GM10847 (cell line): ENCODE data around the gene GMPR2.
A peak's percentile ranks its signal among the peaks of the same experiment; 100 is the strongest.

Source experiments
- POLR2A ChIP-seq: IDR thresholded peaks from 2 replicates; pipeline ENCODE4 v1.6.1; 2011; ENCODE audit not compliant: insufficient read length; ENCODE audit errors: extremely low read depth

GMPR2 gene

DNA sequence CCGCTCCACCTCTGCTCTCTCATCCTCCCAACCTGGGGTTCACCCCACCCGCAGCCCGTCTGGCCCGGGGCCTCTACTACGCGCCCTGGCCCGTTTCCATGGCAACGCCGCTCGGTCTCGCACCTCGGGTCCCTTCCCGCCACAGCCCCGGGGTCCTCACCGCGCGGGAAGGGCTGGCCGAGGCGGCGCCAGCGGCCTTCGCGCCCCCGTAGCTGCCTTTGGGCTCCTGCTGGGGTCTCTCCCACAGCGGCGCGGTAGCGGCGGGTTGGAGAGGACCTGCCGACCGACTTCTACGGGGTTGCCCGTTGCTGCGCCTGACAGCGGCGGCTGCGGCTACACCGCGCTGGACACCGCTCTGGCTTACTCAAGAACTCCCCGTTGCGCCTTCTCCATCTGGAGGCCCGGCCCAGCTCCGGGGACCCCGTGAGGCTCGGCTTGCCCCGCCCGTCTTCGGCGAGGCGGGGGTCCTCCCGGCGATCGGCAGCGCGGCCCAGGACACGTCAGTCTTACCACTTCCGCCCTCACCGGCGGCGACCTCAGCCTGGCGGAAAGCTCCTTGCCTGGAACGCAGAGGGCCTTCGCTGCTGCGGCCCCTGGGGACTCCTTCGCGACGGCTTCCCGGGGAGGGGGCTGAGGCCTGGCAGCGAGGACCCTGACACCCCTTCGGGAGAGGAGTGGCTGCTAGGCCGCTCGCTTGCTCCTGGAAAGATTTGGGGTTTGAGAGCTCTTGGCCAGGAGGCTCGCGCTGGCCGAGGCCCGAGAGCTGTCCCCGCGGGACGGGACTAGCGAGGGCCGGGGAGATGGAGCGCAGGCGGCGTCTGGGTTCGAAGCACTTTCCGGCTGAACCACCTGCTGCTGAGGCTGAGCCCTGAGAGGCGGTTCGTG lies 37.3 kb upstream of the GMPR2 start, which contains the start of gene TM9SF1:
TSS of gene TM9SF1 (minus strand) at position 256 of the 885 bp plus-strand sequence. CDS start 422 bp downstream, outside the sequence.
- TF ChIP-seq POLR2A = peak; percentile 56

DNA sequence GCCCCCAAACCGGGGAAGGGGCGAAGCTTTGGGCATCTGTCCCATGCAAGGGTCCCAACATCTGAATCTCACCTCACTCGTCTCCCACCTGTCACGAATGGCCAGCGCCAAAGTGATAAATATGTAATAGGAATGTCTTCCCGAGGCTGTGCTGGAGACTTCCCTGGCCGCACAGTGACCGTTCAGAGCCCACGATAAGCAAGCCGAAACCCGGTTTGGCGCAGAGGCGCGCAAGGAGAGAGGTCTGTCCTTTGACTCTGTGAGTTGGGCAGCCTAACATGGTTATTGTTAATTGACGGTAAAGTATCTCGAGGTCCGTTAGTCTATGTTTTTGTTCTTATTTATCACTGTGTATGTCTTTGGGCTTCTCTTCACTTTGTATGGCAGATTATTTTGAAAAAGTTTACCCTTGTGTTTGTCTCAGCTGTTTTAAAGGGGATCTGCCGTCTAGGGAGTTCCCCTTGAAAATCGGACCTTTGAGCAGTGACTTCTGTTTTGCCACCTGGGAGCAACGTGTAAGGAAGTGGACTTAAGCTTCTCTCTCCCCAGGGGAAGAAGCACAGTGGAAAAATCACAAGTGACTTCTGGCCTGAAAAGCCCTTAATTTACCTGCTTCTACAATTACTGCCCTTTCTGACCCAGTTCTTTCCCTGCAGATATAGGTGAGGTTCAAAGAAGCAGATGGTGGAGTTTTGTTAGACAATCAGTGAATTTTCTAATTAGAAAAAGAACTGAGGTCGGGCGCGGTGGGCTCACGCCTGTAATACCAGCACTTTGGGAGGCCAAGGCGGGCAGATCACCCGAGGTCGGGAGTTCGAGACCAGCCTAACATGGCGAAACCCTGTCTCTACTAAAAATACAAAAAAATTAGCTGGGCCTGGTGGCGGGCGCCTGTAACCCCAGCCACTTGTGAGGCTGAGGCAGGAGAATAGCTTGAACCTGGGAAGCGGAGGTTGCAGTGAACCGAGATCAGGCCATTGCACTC lies 36.4 kb upstream of the GMPR2 start:
- no peak for TF ChIP-seq POLR2A

DNA sequence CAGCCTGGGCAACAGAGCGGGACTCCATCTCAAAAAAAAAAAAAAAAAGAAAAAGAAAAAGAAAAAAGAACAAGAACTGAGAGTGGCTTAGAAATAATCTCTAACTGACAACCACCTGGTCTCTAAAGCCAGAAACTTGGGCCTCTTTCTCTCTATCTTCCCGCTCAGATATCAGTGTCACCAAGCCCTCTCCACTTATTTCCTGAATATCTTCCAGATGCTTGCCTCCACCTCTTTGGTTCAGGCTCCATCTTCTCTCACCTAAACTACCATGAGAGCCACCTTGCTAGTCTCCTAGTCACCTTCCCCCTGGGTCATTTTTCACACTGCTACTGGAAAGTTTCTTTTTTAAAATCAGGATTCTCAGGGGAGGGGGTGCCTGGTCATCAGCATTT lies 35.7 kb upstream of the GMPR2 start:
- no peak for TF ChIP-seq POLR2A

DNA sequence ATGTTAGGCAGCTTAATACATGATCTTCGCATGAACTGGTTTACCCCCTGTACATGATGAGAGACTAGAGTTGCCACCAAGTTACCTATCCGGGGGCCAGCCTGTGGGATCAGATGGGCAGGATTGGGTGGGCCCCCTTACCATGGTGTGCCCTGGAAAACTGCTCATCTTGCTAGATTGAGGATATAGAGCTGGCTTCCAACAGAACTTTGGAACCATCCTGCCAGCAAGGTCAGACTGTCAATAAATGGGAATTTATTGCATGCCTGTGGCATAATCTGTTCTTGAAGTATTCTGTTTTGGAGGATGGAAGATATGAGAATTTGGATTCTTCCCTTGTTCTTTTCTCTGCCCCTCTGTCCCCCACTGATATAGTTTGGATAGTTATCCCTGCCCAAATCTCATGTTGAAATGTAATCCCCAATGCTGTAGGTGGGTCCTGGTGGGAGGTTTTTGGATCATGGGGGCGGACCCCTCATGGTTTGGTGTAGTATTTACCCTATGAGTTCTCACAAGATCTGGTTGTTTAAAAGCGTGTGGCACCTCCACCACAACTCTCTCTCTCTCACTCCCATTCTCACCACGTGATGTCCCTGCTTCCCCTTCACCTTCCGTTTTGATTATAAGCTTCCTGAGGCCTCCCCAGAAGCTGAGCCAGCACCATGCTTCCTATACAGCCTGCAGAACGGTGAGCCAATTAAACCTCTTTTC lies 33.8 kb upstream of the GMPR2 start:
- TF ChIP-seq POLR2A = no peak

DNA sequence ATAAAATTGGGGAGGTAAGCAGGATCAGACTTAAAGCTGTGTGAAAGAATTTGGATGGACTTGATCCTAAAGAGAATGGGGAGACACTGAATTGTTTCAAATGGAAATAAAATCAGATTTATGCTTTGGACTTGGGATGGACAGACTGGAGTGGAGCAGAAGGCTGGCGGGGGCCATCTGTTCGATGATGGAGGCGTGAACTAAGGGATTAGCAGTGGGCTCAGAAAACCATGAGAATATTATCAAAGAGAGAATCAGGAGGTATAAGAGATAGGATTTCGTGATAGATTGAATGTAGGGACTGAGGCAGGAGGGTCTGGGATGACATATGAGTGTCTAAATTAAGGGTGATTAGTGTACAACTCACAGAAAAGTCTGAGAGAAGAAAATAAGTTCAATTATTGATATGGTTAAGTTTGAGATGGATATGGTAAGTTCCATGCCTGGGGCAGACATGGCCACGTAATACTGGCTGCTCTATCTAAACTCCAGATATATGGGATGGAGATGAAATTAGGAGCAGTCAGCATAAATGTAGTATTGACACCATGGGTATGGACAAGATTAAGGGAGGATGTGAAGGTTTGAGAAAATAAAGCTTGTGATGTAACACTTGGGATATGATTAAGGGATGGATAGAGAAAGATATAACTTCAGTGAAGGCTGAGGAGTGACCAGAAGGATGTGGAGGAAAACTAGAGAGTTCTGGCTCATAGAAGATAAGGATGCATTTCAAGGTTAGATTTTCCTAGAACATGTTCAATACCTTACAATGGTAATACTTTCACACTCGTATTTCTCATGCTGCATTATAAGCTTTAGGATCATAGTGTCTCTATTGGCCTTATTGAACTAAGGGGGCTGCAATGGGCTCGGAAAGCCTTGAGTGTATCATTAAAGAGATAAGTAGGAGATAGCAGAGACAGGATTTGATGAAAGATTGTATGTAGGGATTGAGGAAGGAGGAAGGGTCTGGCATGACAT lies 28.3 kb upstream of the GMPR2 start:
- no peak for TF ChIP-seq POLR2A

DNA sequence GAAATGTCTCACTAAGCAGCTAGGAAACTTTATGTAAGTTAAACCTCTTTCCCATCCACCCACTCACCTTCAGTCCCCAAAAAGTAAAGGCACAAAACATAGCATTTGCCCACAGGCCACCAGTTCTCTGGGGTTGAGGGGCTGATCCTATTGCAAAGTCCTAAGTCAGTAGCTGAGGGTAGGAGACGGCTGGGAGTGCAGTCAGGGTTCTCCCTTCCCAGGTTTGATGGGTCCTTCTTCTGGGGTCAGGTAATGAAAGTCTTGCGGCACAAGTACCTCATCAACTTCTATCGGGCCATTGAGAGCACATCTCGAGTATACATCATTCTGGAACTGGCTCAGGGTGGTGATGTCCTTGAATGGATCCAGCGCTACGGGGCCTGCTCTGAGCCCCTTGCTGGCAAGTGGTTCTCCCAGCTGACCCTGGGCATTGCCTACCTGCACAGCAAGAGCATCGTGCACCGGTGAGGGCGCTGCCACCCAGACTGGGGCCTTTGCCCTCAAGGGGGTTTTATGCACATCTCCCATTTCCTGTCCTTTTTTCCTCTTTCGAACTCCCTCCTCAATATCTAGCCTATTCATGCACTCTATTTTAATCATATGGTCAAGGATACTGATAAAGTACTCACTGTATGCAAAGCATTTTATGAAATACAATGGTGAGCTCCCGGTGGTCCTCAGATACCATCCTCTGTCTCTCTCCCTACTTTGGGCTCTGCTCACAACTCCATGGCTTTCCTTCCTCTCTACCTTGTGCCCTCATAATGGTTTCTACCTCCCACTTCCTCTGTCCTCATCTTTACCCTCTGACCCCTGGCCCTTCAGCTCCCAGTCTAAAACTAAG lies 26.2 kb upstream of the GMPR2 start:
- no peak for TF ChIP-seq POLR2A

DNA sequence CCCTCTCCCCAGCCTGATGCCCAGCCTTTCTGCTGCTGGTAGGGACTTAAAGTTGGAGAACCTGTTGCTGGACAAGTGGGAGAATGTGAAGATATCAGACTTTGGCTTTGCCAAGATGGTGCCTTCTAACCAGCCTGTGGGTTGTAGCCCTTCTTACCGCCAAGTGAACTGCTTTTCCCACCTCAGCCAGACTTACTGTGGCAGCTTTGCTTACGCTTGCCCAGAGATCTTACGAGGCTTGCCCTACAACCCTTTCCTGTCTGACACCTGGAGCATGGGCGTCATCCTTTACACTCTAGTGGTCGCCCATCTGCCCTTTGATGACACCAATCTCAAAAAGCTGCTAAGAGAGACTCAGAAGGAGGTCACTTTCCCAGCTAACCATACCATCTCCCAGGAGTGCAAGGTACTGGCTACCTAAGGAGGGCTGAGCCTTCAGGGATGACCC lies 25.6 kb upstream of the GMPR2 start:
- TF ChIP-seq POLR2A = no peak

DNA sequence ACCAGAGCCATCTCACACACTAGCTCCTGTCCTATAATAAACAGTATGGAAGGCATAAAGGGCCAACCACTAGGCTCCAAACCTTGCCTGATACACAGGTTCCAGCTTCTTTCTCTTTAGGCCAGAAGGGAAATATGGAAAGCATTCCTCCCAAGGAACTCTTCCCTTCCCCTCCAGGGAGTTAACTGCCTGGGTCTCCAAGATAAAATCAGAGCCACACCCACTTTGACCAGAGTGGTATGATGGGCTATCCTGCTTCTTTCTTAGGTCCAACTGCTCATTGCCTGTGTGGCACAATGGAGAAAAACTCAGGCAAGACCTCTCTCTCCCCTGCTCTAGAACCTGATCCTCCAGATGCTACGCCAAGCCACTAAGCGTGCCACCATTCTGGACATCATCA lies 25.1 kb upstream of the GMPR2 start:
- TF ChIP-seq POLR2A = no peak

DNA sequence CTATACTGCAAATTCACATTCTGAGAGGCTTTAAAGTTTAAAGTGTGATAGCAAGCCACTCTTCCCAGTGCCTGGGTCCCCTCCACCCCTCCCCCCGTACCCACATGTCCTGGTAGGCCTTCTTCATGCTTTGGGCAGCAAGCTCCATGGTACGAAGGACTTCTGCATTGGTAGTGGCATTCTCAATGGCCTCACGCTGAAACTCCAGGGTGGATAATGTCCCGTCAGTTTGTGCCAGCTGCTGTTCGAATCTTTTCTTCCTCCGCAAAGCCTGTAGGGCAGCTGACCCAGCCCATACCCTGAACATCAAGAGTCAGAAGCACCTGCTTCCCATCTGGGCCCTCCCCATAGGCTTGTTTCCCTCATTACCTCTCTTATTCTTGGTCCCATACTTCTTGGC lies 21.4 kb upstream of the GMPR2 start:
- TF ChIP-seq POLR2A = no peak

DNA sequence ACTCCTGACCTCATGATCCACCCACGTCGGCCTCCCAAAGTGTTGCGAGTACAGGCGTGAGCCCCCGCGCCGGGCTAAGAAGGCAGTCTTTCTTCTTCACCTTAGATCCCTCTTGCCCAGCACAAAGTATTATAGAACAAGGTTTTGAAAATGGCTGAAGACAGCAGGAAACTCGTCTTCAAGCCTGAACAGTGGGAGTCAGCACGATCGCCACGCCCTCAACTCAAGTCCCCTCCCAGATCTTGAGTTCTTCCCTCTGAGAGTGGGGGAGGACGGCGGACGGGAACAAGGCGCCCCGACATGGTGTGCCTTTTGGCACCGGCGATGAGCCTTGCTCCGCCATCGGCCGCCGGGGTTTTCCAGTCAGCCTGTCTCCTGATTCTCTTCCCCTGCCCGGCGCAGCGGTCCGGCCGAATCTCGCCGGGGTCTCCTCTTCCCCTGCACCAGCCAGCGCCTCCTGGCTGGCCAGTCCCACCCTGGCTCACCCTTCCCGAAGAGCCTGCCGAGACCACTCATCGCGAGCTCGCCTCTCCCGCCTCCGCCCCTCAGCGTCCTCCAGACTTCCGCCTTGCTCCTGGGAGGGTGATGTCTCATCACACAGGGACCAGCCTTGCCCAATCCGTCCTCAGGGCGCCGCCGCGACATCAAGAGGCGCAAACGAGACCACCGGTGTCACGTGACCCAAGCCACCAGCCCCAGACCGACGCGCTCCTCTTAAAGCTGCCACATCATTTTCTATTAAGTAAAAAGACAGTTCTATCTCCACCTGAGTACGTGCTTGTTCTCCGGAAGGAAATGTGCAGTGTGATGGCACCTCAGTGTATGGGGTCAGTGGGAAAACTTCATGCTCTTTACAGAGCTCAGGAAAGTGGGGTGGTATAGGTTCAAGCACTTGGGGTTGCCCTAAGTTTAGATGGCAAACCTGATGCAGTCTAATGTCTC lies 19.5 kb upstream of the GMPR2 start, which contains the start of gene CHMP4A:
TSS of gene CHMP4A (minus strand) at position 565 of the 942 bp plus-strand sequence. CDS start at position 516, 49 bp downstream.
- peak; percentile 92 for TF ChIP-seq POLR2A

DNA sequence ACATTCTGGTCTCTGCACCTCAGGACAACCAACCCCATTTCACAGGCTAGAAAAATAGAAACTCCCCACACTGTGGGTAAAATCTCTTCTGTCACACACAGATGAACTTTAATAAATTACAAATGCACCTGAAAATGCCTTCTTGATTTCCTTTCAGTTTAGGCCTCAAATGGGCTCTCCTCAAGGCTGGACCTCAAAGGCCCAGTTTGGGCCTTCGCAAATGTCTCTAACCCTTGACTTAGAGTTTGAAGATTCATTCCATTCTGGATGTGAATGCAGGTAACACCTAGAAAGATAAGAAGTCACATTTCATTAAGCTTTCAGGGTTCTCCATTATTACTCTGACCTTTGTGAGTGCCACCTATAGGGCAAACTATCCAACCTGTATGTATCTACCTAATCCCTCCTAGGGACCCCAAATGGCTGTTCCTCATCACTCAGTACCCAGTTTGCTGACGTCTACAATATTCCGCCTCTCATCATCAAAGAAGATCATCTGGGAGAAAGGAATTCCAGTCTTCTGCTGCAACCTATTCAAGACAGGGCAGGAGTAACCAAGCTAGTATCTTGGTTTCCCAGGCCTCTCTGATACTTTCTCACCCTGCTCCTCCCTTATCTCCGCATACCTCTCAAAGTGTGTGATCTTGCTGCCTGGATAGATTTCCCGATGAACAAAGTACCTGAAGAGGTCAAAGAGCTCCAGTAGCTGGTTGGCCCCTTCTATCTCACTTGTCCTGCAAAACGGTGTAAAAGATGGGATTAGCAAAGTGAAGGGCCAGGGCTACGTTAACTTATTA lies 18.7 kb upstream of the GMPR2 start:
- no peak for TF ChIP-seq POLR2A
